ENCODE measurements around the gene C1QTNF12. TPM values are rescaled to one million over a fixed set of nuclear protein-coding genes. Genes with fewer than 3 reads are reported as not detected.

The C1QTNF12 gene
- polyA plus RNA-seq, 1 donor: 50.5 TPM

DNA sequence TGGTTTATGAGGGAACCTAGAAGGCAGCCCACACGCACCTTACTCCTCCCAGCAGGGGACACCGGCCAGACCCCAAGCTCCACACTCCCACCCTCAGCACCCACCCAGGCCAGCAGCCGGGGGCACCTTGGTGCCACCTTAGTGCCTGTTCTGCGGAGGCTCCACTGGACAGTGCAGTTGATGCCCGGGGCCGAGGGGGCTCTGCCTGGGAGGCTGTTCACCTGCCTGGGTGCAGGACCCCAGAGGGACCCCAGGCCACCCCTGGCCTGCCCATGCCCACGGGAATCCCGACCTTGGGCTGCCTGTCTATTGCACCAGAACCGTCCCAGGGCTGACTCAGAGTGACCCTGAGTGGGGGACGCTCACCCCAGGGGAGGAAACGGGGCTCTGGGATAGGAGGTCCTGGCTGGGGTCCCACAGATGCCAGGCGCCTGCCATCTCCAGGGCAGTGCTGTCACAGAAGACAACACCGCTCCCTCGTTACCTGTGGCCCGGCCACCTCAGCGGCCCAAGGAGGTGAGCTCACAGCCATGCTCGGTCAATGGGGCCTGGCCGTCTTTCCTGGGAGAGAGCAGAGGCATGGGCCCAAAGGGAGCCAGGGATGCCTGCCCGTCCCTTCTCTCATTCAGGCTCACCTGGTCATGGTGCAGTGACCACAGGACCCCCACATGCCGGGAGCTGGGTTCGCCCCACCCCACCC, 34.4 kb upstream of the C1QTNF12 start:
- no peak for DNase-seq
- peaks cover 4% of the 10 kb centered on the region for H3K9me3 ChIP-seq (ENCODE audit: control insufficient read depth, low read depth, low read length)
- no peaks in the 10 kb centered on the region for H3K36me3 ChIP-seq (ENCODE audit: control insufficient read depth, insufficient read depth, low read length)
- WGBS (ENCODE audit: insufficient coverage, low lambda C conversion rate): no CpG with 5 or more reads among the region's 21 CpGs
- H3K4me1 ChIP-seq (ENCODE audit: control insufficient read depth, insufficient read depth, low read length): peaks cover 24% of the 10 kb centered on the region
- peak overlapping the region; percentile 76 for H3K27ac ChIP-seq (ENCODE audit: low read length)
- H3K27me3 ChIP-seq (ENCODE audit: control insufficient read depth, insufficient read depth, low read length): peaks cover 6% of the 10 kb centered on the region
- no peak overlapping the region for H3K4me3 ChIP-seq (ENCODE audit: low read length)

GRCh38 chr1:1279028-1279427, 32.5 kb upstream of the C1QTNF12 start:
- Histone ChIP-seq H3K4me3 (ENCODE audit: low read length) (no peak overlapping the region), H3K36me3 (ENCODE audit: control insufficient read depth, insufficient read depth, low read length) (no peaks in the 10 kb centered on the region), H3K4me1 (ENCODE audit: control insufficient read depth, insufficient read depth, low read length) (peaks cover 31% of the 10 kb centered on the region), H3K27me3 (ENCODE audit: control insufficient read depth, insufficient read depth, low read length) (no peaks in the 10 kb centered on the region), H3K9me3 (ENCODE audit: control insufficient read depth, low read depth, low read length) (peaks cover 5% of the 10 kb centered on the region), H3K27ac (ENCODE audit: low read length) (no peak overlapping the region)
- no CpG with 5 or more reads among the region's 17 CpGs for WGBS (ENCODE audit: insufficient coverage, low lambda C conversion rate)
- DNase-seq: no peak

DNA sequence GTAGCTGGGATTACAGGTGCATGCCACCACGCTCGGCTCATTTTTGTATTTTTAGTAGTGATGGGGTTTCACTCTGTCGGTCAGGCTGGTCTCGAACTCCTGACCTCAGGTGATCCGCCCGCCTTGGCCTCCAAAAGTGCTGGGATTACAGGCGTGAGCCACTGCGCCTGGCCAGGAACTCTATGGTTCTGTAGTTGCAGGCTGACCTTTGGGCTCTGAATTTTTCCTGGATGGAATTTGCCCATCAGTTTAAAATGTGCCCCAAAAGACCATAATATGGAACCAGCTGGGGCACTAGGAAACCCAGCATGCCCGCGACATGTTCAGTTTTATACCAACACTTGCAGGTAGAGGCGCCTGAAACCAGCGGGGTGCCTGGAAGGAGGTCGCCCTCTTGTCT, 32.1 kb upstream of the C1QTNF12 start:
- Histone ChIP-seq H3K4me3 (ENCODE audit: low read length) (no peak overlapping the region), H3K27me3 (ENCODE audit: control insufficient read depth, insufficient read depth, low read length) (no peaks in the 10 kb centered on the region), H3K9me3 (ENCODE audit: control insufficient read depth, low read depth, low read length) (peaks cover 5% of the 10 kb centered on the region), H3K27ac (ENCODE audit: low read length) (no peak overlapping the region), H3K36me3 (ENCODE audit: control insufficient read depth, insufficient read depth, low read length) (no peaks in the 10 kb centered on the region), H3K4me1 (ENCODE audit: control insufficient read depth, insufficient read depth, low read length) (peaks cover 31% of the 10 kb centered on the region)
- WGBS (ENCODE audit: insufficient coverage, low lambda C conversion rate): no CpG with 5 or more reads among the region's 13 CpGs
- peak in 1 of 2 donors; percentile 39 for DNase-seq

DNA sequence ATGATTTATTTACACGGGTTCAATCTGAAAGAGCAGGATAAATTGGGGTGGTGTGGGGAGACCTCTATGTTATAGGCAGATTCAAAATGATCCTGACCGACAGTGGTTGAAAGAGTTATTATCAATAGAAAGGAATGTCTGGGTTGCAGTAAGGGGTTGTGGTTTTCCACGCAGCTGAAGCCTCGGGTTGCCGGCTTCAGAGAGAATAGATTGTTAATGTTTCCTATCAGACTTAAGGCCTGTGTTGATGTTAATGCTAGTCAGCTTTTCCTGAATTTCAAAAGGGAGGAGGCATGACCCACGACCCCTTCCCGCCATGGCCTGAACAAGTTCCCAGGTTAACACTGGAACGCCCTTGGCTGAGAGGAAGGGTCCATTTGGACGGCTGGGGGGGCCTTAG, 29.3 kb upstream of the C1QTNF12 start:
- 100% methylated on average over 1 of the region's 9 CpGs for WGBS (ENCODE audit: insufficient coverage, low lambda C conversion rate)
- peaks cover 5% of the 10 kb centered on the region for H3K36me3 ChIP-seq (ENCODE audit: control insufficient read depth, insufficient read depth, low read length)
- H3K27ac ChIP-seq (ENCODE audit: low read length): no peak overlapping the region
- H3K27me3 ChIP-seq (ENCODE audit: control insufficient read depth, insufficient read depth, low read length): no peaks in the 10 kb centered on the region
- DNase-seq: no peak
- peaks cover 25% of the 10 kb centered on the region for H3K4me1 ChIP-seq (ENCODE audit: control insufficient read depth, insufficient read depth, low read length)
- H3K4me3 ChIP-seq (ENCODE audit: low read length): no peak overlapping the region
- H3K9me3 ChIP-seq (ENCODE audit: control insufficient read depth, low read depth, low read length): peaks cover 5% of the 10 kb centered on the region

DNA sequence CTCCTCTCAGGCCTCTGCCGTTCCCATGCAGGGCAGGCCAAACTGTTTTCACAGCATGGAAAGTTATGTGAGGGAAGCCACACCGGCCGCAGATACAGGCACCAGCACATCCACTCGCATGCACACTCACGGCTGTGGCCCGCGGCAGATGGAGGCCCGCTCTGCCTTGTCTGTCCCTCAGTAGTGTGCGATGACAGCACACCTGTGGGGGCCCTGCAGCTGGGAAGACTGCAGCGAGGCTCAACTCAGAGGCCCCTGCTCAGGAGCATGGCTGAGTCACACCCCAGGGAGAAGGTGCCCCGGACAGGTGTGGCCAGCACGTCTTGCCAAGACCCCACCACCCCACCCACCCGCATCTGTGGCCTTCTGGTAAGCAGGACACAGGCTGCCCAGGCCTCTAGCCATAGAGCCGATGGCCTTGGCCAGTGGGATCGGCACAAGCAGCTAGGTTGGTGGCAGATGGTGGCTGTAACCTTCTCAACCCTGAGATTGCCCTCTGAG, 28.5 kb upstream of the C1QTNF12 start:
- peaks cover 23% of the 10 kb centered on the region for H3K4me1 ChIP-seq (ENCODE audit: control insufficient read depth, insufficient read depth, low read length)
- no peak overlapping the region for H3K27ac ChIP-seq (ENCODE audit: low read length)
- H3K27me3 ChIP-seq (ENCODE audit: control insufficient read depth, insufficient read depth, low read length): no peaks in the 10 kb centered on the region
- H3K36me3 ChIP-seq (ENCODE audit: control insufficient read depth, insufficient read depth, low read length): peaks cover 5% of the 10 kb centered on the region
- H3K4me3 ChIP-seq (ENCODE audit: low read length): no peak overlapping the region
- DNase-seq: no peak
- no CpG with 5 or more reads among the region's 15 CpGs for WGBS (ENCODE audit: insufficient coverage, low lambda C conversion rate)
- H3K9me3 ChIP-seq (ENCODE audit: control insufficient read depth, low read depth, low read length): peaks cover 5% of the 10 kb centered on the region

DNA sequence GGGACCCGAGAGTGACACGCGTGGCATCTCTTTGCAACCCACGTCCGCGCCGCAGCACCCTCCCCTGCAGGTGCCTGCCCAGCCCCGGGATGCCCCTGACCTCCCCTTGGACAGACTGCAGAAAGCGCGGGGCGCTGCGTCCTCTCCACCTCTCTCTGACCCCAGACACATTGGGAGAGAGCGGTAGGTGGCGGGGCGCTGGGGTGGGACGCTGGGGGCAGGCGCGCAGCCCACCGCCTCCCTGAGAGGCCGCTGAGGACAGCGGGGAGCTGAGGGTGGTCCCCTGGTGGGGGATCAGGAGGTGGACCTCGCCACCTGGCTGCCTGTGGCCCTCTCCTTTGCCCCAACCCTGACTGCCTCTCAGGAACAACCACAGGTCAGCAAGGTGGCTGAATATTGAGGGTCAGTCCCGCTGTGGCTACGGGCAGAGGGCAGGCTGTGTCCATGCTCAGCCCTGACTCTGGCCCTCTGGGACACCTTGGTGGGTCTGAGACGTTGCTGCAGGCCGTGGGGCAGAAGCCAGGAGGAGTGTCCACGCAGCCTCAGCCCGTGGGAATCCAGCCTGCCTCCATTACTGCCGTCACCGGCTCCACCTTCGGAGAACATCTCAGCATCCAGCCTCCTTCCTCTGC, 27.9 kb upstream of the C1QTNF12 start:
- DNase-seq: no peak
- Histone ChIP-seq H3K4me3 (ENCODE audit: low read length) (peak overlapping the region; percentile 77), H3K27me3 (ENCODE audit: control insufficient read depth, insufficient read depth, low read length) (no peaks in the 10 kb centered on the region), H3K36me3 (ENCODE audit: control insufficient read depth, insufficient read depth, low read length) (peaks cover 5% of the 10 kb centered on the region), H3K9me3 (ENCODE audit: control insufficient read depth, low read depth, low read length) (peaks cover 5% of the 10 kb centered on the region), H3K4me1 (ENCODE audit: control insufficient read depth, insufficient read depth, low read length) (peaks cover 23% of the 10 kb centered on the region), H3K27ac (ENCODE audit: low read length) (no peak overlapping the region)
- WGBS (ENCODE audit: insufficient coverage, low lambda C conversion rate): no CpG with 5 or more reads among the region's 31 CpGs

GRCh38 chr1:1273512-1274298, 27.2 kb upstream of the C1QTNF12 start, which contains the start of gene UBE2J2:
TSS of gene UBE2J2 (minus strand) at chr1:1273854. CDS start at chr1:1267992, 5,862 bp downstream.
- H3K4me3 ChIP-seq (ENCODE audit: low read length): peak within 1 kb of the TSS; percentile 95
- H3K27me3 ChIP-seq (ENCODE audit: control insufficient read depth, insufficient read depth, low read length): no peaks in the 10 kb centered on the region
- H3K27ac ChIP-seq (ENCODE audit: low read length): peak within 1 kb of the TSS; percentile 7
- peaks cover 19% of the 10 kb centered on the region for H3K4me1 ChIP-seq (ENCODE audit: control insufficient read depth, insufficient read depth, low read length)
- WGBS (ENCODE audit: insufficient coverage, low lambda C conversion rate): no CpG with 5 or more reads among the region's 105 CpGs
- peaks cover 3% of the 10 kb centered on the region for H3K9me3 ChIP-seq (ENCODE audit: control insufficient read depth, low read depth, low read length)
- DNase-seq: peak; percentile 90 to 91
- peaks cover 7% of the 10 kb centered on the region for H3K36me3 ChIP-seq (ENCODE audit: control insufficient read depth, insufficient read depth, low read length)

DNA sequence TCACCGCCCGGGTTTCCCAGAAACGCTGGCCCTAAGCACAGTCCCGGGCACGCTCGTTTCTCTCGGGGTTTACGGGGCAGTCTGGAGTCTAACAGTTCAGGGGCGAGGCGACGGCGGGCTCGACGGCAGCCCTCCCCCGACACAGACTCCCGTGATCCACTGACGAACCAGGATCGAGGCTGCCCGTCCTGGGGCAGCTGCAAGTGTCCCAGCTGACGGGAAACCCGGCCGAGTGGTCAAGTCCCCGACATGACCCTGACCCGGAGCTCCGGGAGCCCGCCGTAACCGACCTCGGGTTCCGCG, 26.6 kb upstream of the C1QTNF12 start:
- peaks cover 10% of the 10 kb centered on the region for H3K36me3 ChIP-seq (ENCODE audit: control insufficient read depth, insufficient read depth, low read length)
- no CpG with 5 or more reads among the region's 31 CpGs for WGBS (ENCODE audit: insufficient coverage, low lambda C conversion rate)
- H3K27me3 ChIP-seq (ENCODE audit: control insufficient read depth, insufficient read depth, low read length): no peaks in the 10 kb centered on the region
- peaks cover 3% of the 10 kb centered on the region for H3K9me3 ChIP-seq (ENCODE audit: control insufficient read depth, low read depth, low read length)
- H3K4me1 ChIP-seq (ENCODE audit: control insufficient read depth, insufficient read depth, low read length): peaks cover 17% of the 10 kb centered on the region
- DNase-seq: peak in 1 of 2 donors; percentile 31
- H3K27ac ChIP-seq (ENCODE audit: low read length): peak overlapping the region; percentile 7
- H3K4me3 ChIP-seq (ENCODE audit: low read length): peak overlapping the region; percentile 95

GRCh38 chr1:1272341-1273208, 26.1 kb upstream of the C1QTNF12 start:
- Histone ChIP-seq H3K36me3 (ENCODE audit: control insufficient read depth, insufficient read depth, low read length) (peaks cover 12% of the 10 kb centered on the region), H3K27me3 (ENCODE audit: control insufficient read depth, insufficient read depth, low read length) (no peaks in the 10 kb centered on the region), H3K4me1 (ENCODE audit: control insufficient read depth, insufficient read depth, low read length) (peaks cover 17% of the 10 kb centered on the region), H3K4me3 (ENCODE audit: low read length) (peak overlapping the region; percentile 95), H3K27ac (ENCODE audit: low read length) (peak overlapping the region; percentile 7), H3K9me3 (ENCODE audit: control insufficient read depth, low read depth, low read length) (peaks cover 7% of the 10 kb centered on the region)
- peak in 1 of 2 donors; percentile 31 for DNase-seq
- WGBS (ENCODE audit: insufficient coverage, low lambda C conversion rate): no CpG with 5 or more reads among the region's 43 CpGs

Measured in large intestine (tissue), 3 donors.